HPDE6-E6E7 (cell line): ENCODE measurements around the gene NUCB2.
"Not testable (repeated sequence)": the region's sequence is repeated elsewhere in the genome, so short reads cannot be mapped to it uniquely, and the experiment has no call there.

Source experiments
- DNase-seq: peaks from one replicate; pipeline ENCODE4 v3.0.0; 2011; ENCODE audit warnings: missing footprints; ENCODE audit errors: extremely low spot score

NUCB2 gene

DNA sequence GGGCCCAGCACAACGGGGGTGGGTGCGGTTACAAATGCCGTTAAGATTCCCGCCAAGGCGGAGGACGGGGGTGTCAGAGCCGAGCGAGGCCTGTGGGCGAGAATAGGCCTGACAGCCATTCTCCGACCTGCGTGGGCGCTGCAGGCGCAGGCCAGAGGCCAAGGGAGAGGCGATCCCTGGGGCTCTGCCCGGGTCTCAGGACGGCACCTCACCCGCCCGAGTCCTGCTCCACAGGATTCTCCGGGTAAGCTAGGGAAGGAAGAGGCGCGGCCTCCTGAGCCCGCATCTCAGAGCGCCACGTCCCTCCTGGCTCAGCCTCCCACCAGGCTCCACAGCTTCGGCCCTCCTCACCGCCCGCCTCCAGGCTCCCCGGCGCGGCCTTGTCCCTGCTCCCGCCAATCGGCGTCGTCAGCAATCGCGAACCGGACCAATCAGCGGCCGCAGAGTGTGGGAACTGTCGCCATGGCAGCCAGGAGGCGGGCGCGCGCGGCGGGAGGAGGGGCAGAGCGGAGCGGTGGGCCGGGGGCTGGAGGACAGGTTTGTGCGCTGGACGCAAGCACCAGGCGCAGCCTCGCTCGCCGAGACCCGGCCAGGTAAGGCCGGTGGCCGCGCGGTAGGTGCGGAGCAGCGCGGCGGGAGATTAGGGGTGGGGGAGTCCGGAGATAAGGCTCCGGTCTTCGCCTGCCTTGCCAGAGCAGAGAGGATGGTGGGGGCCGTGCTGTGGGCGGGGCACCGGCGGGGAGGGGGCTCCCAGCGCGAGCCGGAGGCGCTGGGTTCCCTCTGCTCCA is at the start of gene NUCB2:
Gene NUCB2 (plus strand): TSS at position 504 of the 788 bp plus-strand sequence. CDS start 18,585 bp downstream, outside the sequence.
- peak; percentile 94 for DNase-seq

GRCh38 chr11:17228186-17228925 is 48.2 kb upstream of the NUCB2 start:
- not testable (repeated sequence) for DNase-seq

- DNase-seq: no peak
Observed at GRCh38 chr11:17229481-17230152, 46.9 kb upstream of the NUCB2 start.

DNA sequence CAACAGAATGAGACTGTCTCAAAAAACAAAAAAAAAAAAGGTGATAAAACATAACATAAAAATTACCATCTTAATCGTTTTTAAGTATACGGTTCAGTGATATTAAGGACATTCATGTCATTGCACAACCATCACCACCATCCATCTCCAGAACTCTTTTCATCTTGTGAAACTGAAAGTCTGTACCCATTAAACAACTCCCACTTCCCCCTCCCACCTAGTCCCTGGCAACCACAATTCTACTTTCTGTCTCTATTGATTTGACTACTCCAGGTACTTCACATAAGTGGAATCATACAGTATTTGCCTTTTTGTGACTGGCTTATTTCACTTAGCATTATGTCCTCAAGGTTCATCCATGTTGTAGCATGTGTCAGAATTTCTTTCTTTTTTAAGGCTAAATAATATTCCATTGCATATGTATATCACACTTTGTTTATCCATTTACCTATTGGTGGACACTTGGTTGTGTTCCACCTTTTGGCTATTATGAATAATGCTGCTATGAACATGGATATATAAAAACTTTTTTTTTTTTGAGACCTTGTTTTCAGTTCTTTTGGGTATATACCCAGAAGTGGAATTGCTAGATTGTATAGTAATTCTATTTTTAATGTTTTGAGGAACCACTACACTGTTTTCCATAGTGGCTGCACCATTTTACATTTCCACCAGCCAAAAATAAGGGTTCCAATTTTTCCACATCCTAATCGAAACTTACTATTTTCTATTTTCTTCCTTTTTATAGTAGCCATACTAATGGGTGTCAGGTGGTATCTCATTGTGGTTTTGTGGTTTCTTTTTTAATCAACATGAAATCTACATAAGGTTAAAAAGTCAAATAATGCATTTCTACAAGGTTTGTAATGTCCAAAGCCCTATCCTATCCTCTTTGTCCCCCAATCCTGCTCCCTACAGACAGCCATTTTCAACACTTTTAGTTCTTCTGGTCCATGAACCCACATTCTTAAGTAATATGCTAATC is 45.4 kb upstream of the NUCB2 start:
- DNase-seq: no peak

DNA sequence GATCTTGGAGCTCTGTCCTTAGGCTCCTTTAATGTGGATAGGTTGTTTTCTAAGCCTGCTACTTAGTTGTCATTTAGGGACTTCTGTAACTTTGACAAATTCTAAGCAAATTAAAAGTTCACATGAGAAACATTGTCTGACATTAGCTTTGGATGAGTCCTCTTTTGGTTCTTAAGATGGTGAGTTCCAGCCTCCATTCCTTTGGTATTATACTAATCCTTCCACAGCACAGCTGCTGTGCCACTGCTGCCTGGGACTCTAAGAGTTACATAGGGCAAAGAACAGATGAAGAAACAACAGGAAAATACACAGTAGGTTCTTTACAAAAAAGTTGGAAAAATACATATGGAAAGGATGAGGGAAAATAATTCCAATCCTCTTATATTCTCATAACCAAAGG is 43.4 kb upstream of the NUCB2 start:
- no peak for DNase-seq

DNA sequence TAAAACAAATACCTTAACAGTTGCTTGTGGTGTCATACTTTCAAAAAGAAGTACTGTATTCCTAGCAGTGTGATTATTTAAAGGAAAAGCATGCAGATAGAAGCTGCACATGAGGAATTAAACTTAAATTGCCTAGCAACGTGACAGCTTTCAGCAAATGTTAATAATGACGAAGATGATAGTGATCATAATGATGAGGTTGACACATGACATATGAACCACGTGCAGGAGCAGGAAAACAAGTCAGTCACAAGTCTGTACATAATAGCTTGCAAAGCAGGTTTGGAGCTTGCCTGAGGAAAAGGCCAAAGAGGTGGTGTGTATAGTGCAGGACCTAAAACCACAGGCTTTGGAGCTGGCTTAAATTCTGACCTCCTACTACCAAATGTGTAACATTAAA is 38.2 kb upstream of the NUCB2 start:
- DNase-seq: no peak

DNA sequence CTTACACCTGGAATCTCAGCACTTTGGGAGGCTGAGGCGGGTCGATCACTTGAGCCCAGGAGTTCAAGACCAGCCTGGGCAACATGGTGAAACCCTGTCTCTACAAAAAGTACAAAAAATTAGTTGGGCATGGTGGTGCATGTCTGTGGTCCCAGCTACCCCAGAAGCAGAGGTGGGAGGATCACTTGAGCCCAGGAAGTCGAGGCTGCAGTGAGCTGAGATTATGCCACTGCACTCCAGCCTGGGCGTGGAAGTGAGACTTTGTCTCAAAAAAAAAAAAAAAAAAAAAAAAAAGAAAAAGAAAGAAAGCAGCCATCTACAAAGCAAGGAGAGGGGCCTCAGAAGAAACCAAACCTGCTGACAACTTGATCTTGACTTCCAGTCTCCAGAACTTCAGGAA is 36.6 kb upstream of the NUCB2 start:
- not testable (repeated sequence) for DNase-seq

GRCh38 chr11:17240780-17241179 is 35.8 kb upstream of the NUCB2 start:
- no peak for DNase-seq

DNA sequence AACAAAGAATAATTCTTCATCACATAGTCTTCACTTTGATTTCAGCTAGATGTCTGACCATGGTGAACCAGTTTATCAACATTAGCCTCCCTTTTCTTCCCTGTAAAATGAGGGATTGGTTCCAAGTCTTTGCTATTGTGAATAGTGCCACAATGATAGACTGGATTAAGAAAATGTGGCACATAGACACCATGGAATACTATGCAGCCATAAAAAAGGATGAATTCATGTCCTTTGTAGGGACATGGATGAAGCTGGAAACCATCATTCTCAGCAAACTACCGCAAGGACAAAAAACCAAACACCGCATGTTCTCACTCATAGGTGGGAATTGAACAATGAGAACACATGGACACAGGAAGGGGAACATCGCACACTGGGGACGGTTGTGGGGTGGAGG is 33.6 kb upstream of the NUCB2 start:
- not testable (repeated sequence) for DNase-seq

- no peak for DNase-seq
Observed at GRCh38 chr11:17244046-17244445, 32.5 kb upstream of the NUCB2 start.

DNA sequence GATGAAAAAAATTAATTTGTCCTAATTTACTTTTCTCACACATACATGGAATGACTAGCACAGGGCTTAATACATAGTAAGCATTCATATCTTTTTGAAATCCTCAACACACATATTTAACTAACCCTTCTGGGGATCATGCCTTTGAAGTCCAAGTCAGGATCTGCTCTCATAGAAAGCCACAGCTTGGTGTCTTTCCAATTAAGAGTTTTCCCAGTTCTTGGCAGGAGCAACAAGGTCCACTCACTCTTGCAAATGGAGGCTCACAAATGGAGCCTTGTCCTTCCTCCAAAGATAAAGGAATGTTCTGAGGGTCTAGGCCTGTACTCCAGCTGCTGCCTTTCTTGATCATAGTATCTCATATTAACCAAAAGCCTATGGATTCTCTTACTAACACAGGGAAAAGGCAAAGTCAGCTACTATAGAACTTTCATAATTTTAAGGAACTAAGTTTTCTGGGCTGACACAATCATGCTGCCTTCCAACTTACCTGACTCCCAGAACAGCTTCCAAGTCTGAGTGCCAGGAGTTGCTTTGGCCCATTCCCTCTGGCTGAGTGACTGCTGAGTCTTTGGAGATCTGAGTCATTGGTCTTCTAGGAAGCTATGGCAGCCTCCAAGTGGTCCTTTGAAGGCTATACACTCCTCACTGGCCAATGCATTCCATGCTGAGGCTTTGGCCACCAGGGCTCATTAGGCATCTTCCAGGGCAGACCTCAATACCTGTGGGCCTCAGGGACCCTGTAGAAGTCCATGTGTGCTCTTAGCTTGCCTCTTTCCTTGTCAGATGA is 25.8 kb upstream of the NUCB2 start:
- DNase-seq: no peak

DNA sequence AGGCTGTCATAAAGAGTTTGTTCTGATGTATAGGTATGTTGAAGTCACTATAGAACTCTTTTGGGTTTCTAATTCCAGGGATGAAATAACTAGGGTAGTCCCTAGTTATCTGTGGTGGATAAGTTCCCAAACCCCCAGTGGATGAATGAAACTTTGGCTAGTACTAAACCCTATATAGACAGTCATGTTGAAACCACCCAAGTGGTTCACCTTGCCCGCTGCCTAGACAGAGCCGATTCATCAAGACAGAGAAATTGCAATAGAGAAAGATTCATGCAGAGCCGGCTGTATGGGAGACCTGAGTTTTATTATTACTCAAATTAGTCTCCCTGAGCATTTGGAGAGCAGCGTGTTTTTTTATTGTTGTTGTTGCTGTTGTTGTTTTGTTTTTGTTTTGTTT is 23.8 kb upstream of the NUCB2 start:
- DNase-seq: no peak

DNA sequence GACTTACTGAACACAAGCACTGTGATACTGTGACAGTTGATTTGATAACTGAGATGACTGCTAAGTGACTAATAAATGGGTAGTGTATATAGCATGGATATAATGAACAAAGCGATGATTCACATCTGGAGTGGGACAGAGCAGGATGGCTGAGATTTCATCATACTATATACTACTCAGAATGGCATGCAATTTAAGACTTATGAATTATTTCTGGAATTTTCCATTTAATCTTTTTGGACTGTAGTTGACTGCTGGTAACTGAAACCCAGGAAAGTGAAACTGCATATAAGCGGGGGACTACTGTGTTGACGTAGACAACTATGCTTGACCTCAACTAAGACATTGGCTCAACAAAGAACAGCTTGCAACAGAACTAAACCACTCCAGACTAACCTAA is 20.0 kb upstream of the NUCB2 start:
- peak; percentile 66 for DNase-seq

DNA sequence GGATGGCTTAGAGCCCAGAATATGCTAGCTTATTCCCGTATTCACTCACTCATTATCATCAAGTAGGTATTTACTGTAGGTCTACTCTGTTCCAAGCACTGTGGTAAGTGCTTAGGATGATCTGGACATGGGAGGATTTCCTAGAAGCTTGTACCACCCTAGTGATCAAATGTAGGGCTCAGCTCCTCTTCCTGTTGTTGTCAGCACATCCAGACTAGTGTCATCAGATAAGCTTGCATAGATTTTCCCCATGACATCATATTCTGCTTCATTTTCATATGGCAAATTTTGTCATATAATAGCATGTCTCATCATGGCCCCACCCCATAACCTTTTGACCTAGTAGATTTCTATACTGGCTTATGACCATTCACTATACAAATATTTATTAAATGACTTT is 19.3 kb upstream of the NUCB2 start:
- DNase-seq: no peak

DNA sequence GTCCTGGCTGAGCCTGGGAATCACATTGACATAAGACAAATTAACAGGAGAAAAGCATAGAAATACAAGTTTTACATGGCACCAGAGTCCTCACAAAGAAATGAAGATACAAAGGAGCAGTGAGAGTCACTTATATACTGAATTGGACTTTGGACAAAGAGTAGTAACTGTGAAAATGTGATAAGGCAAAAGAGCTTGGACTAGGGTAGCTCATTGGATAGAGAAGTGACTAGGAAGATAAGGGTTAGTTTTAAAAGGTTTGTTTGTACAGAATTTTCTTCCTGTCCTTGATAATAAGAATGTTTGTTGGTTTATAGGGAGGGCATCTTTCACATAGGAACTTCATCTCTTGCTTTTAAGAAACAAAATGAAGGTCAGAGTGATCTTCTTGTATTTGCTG is 17.9 kb upstream of the NUCB2 start:
- DNase-seq: no peak

GRCh38 chr11:17259519-17259918 is 17.0 kb upstream of the NUCB2 start:
- DNase-seq: no peak

- DNase-seq: no peak
Observed at GRCh38 chr11:17260020-17260419, 16.5 kb upstream of the NUCB2 start.

GRCh38 chr11:17263769-17264168 is 12.8 kb upstream of the NUCB2 start:
- peak; percentile 62 for DNase-seq

GRCh38 chr11:17266781-17267180 is 9.8 kb upstream of the NUCB2 start:
- DNase-seq: no peak

DNA sequence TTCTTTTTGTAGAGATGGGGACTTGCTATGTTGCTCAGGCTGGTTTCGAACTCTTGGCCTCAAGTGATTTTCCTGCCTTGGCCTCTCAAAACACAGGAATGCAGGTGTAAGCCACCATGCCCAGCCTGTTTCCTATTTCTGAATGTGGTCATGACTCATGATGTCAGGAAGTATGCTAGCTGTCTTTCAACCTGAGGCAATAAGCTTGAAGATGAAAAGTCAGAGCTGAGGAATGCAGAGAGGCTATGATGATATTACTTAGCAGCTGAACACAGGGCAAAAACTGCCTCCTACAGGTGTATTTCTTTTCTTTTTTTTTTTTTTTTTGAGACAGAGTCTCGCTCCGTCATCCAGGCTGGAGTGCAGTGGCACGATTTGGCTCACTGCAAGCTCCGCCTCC is 9.0 kb upstream of the NUCB2 start:
- DNase-seq: peak; percentile 85

- not testable (repeated sequence) for DNase-seq
Observed at GRCh38 chr11:17268500-17268899, 8.0 kb upstream of the NUCB2 start.
